Measurements from ENCODE around the gene RIMBP3C.
A peak's percentile ranks its signal among the peaks of the same experiment; 100 is the strongest.
"Not testable (repeated sequence)": the region's sequence is repeated elsewhere in the genome, so short reads cannot be mapped to it uniquely, and the experiment has no call there.

Gene RIMBP3C

GRCh38 chr22:21532863-21533648 lies 18.2 kb downstream of the RIMBP3C start:
- H3K4me3 Mint-ChIP-seq; H3K36me3 Mint-ChIP-seq (ENCODE audit: insufficient read depth); H3K27me3 Mint-ChIP-seq; ATAC-seq (replicated peaks; ENCODE audit: extremely low read depth, poor library complexity, severe bottlenecking); H3K9me3 Mint-ChIP-seq; H3K27ac Mint-ChIP-seq (ENCODE audit: low read depth); H3K4me1 Mint-ChIP-seq; DNase-seq (ENCODE audit: low spot score in 2 of 2): not testable (repeated sequence)

- not testable (repeated sequence) for H3K36me3 Mint-ChIP-seq (ENCODE audit: insufficient read depth); H3K27me3 Mint-ChIP-seq; H3K9me3 Mint-ChIP-seq; H3K4me1 Mint-ChIP-seq; H3K27ac Mint-ChIP-seq (ENCODE audit: low read depth); DNase-seq (ENCODE audit: low spot score in 2 of 2); ATAC-seq (replicated peaks; ENCODE audit: extremely low read depth, poor library complexity, severe bottlenecking); H3K4me3 Mint-ChIP-seq
Observed at GRCh38 chr22:21531525-21531924, 19.7 kb downstream of the RIMBP3C start.

- H3K9me3 Mint-ChIP-seq; ATAC-seq (replicated peaks; ENCODE audit: extremely low read depth, poor library complexity, severe bottlenecking); H3K4me3 Mint-ChIP-seq; H3K27me3 Mint-ChIP-seq; H3K27ac Mint-ChIP-seq (ENCODE audit: low read depth); H3K36me3 Mint-ChIP-seq (ENCODE audit: insufficient read depth); DNase-seq (ENCODE audit: low spot score in 2 of 2); H3K4me1 Mint-ChIP-seq: not testable (repeated sequence)
Observed at GRCh38 chr22:21526705-21527500, 24.4 kb downstream of the RIMBP3C start.

GRCh38 chr22:21516970-21517764 lies 34.1 kb downstream of the RIMBP3C start:
- peak; percentile 88 for ATAC-seq (replicated peaks; ENCODE audit: extremely low read depth, poor library complexity, severe bottlenecking)

GRCh38 chr22:21516522-21516921 lies 34.7 kb downstream of the RIMBP3C start:
- not testable (repeated sequence) for H3K27me3 Mint-ChIP-seq; H3K4me1 Mint-ChIP-seq; H3K4me3 Mint-ChIP-seq; H3K27ac Mint-ChIP-seq (ENCODE audit: low read depth); H3K36me3 Mint-ChIP-seq (ENCODE audit: insufficient read depth); H3K9me3 Mint-ChIP-seq; DNase-seq (ENCODE audit: low spot score in 2 of 2); ATAC-seq (replicated peaks; ENCODE audit: extremely low read depth, poor library complexity, severe bottlenecking)

More at GRCh38 chr22:21516970-21517764, 34.1 kb downstream of the RIMBP3C start:
- not testable (repeated sequence) for H3K9me3 Mint-ChIP-seq; H3K4me1 Mint-ChIP-seq; H3K27ac Mint-ChIP-seq (ENCODE audit: low read depth); H3K36me3 Mint-ChIP-seq (ENCODE audit: insufficient read depth); H3K4me3 Mint-ChIP-seq; DNase-seq (ENCODE audit: low spot score in 2 of 2); H3K27me3 Mint-ChIP-seq

GRCh38 chr22:21515234-21515633 lies 36.0 kb downstream of the RIMBP3C start:
- not testable (repeated sequence) for H3K4me3 Mint-ChIP-seq; H3K27me3 Mint-ChIP-seq; H3K36me3 Mint-ChIP-seq (ENCODE audit: insufficient read depth); H3K4me1 Mint-ChIP-seq; H3K9me3 Mint-ChIP-seq; ATAC-seq (replicated peaks; ENCODE audit: extremely low read depth, poor library complexity, severe bottlenecking); H3K27ac Mint-ChIP-seq (ENCODE audit: low read depth); DNase-seq (ENCODE audit: low spot score in 2 of 2)

GRCh38 chr22:21514117-21514516 lies 37.1 kb downstream of the RIMBP3C start:
- H3K36me3 Mint-ChIP-seq (ENCODE audit: insufficient read depth); H3K27ac Mint-ChIP-seq (ENCODE audit: low read depth); H3K4me3 Mint-ChIP-seq; H3K4me1 Mint-ChIP-seq; H3K9me3 Mint-ChIP-seq; DNase-seq (ENCODE audit: low spot score in 2 of 2); H3K27me3 Mint-ChIP-seq: not testable (repeated sequence)
- peak; percentile 77 for ATAC-seq (replicated peaks; ENCODE audit: extremely low read depth, poor library complexity, severe bottlenecking)

GRCh38 chr22:21512022-21512421 lies 39.2 kb downstream of the RIMBP3C start:
- not testable (repeated sequence) for H3K27me3 Mint-ChIP-seq; DNase-seq (ENCODE audit: low spot score in 2 of 2); H3K27ac Mint-ChIP-seq (ENCODE audit: low read depth); H3K9me3 Mint-ChIP-seq; H3K4me3 Mint-ChIP-seq; ATAC-seq (replicated peaks; ENCODE audit: extremely low read depth, poor library complexity, severe bottlenecking); H3K36me3 Mint-ChIP-seq (ENCODE audit: insufficient read depth); H3K4me1 Mint-ChIP-seq

- H3K27ac Mint-ChIP-seq (ENCODE audit: low read depth); H3K4me3 Mint-ChIP-seq; H3K4me1 Mint-ChIP-seq; DNase-seq (ENCODE audit: low spot score in 2 of 2); H3K27me3 Mint-ChIP-seq; H3K9me3 Mint-ChIP-seq; ATAC-seq (replicated peaks; ENCODE audit: extremely low read depth, poor library complexity, severe bottlenecking); H3K36me3 Mint-ChIP-seq (ENCODE audit: insufficient read depth): not testable (repeated sequence)
Observed at GRCh38 chr22:21510397-21510796, 40.9 kb downstream of the RIMBP3C start.

- H3K27me3 Mint-ChIP-seq; DNase-seq (ENCODE audit: low spot score in 2 of 2); H3K9me3 Mint-ChIP-seq; H3K27ac Mint-ChIP-seq (ENCODE audit: low read depth); H3K4me3 Mint-ChIP-seq; H3K36me3 Mint-ChIP-seq (ENCODE audit: insufficient read depth); H3K4me1 Mint-ChIP-seq: not testable (repeated sequence)
- peak; percentile 70 for ATAC-seq (replicated peaks; ENCODE audit: extremely low read depth, poor library complexity, severe bottlenecking)
Observed at GRCh38 chr22:21499623-21500506, 51.4 kb downstream of the RIMBP3C start.

GRCh38 chr22:21498489-21498888 lies 52.8 kb downstream of the RIMBP3C start:
- not testable (repeated sequence) for H3K9me3 Mint-ChIP-seq; DNase-seq (ENCODE audit: low spot score in 2 of 2); H3K27me3 Mint-ChIP-seq; H3K27ac Mint-ChIP-seq (ENCODE audit: low read depth); H3K4me1 Mint-ChIP-seq; H3K4me3 Mint-ChIP-seq; ATAC-seq (replicated peaks; ENCODE audit: extremely low read depth, poor library complexity, severe bottlenecking); H3K36me3 Mint-ChIP-seq (ENCODE audit: insufficient read depth)

- not testable (repeated sequence) for H3K4me1 Mint-ChIP-seq; H3K27me3 Mint-ChIP-seq; H3K27ac Mint-ChIP-seq (ENCODE audit: low read depth)
Observed at GRCh38 chr22:21497984-21498383, 53.3 kb downstream of the RIMBP3C start.

More at GRCh38 chr22:21497984-21498383, 53.3 kb downstream of the RIMBP3C start:
- not testable (repeated sequence) for H3K36me3 Mint-ChIP-seq (ENCODE audit: insufficient read depth); DNase-seq (ENCODE audit: low spot score in 2 of 2); H3K9me3 Mint-ChIP-seq; H3K4me3 Mint-ChIP-seq; ATAC-seq (replicated peaks; ENCODE audit: extremely low read depth, poor library complexity, severe bottlenecking)

Data from central memory CD8-positive, alpha-beta T cell (primary cell).